ENCODE results near the gene RFX8.
A peak's percentile ranks its signal among the peaks of the same experiment; 100 is the strongest.

RFX8 gene

DNA sequence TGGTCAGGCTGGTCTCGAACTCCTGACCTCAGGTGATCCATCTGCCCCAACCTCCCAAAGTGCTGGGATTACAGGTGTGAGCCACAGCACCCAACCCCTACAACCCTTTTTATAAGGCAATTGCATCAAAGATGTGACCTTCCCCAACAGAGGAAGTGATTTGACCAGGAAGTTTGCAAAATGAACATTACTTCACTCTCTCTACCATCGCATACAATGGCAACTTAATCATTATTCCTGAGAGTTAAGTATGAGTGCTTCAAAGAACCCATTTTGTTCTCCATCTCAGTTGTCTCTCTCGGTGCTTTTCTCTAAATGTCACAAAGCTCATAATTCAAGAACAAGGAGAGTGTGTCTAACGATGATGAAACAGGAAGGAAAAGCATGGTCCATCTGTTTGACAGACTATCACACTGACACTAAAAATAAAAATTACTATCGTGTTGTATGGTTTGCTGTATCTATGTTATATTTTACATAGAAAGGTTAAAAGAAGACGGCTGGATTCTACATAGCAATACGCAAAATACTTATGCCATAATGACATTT is 69.5 kb downstream of the RFX8 start:
- no peak for DNase-seq

DNA sequence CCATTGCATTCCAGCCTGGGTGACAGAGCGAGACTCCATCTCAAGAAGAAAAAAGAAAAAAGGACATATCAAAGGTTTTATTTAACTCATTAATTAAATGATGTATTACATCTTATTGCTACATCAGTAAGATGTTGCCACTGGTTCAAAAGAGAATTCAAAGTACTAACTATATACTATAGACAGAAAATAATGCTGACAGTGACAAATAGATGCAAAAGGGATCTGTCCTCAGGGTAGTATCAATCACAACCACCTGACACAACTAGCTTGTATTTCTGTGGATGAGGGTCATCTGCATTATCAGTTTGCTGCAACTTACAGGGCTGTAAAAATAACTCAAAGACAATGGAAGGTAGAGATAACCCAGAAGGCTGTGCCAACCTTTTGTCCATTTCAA is 71.2 kb downstream of the RFX8 start:
- no peak for DNase-seq

DNA sequence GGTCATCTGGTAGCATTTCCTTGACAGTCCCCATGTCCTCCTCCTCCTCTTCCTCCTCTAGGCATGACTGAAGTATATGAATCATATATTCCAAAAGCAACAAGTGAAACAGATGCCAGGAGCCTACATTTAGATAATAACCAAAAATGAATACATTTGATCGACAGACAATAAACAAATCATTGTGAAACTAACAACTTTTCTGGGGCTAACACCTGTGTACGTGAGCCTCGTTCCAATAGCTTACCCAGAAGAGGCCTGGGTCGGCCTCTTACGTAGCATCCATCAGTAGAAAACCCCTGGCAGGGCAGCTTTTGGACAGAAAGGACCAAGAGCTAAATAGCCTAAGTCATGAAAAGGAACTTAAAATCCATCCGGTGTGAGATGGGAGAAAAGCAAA is 72.3 kb downstream of the RFX8 start:
- DNase-seq, result no peak

DNA sequence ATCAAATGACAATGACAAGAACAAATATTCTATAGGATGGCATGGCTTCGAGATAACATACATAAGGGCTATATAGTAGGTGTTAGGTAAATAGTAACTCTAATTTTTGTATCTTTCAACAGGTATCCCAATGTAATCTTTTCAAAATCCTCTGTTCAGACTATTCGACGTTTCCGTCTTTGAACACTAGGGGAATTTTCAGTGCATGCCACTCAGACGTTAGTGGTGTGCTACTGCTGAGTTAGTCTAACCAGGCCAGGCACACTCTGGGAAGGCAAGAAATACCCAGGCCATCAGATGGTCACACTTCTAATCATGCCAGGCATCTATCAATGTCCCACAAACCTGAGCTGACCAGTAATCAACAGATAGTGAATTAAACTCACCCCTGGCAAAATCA is 73.0 kb downstream of the RFX8 start:
- DNase-seq, result no peak

DNA sequence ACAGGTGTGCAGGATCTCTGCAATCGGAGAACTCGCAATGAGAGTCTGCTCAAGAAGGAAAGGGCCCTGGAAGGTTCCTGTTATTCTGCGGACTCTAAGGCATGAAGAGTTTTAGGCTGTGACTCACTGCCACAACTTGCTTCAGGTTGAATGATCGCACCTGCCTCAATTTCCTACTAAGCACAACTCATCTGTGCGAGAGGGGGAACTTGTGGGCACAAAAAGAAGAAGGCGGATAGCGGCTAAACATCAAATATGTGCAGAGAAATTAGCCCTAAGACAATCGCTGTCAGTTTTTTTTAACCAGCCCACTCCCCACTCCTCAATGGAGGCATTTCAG is 73.6 kb downstream of the RFX8 start:
- no peak for DNase-seq

DNA sequence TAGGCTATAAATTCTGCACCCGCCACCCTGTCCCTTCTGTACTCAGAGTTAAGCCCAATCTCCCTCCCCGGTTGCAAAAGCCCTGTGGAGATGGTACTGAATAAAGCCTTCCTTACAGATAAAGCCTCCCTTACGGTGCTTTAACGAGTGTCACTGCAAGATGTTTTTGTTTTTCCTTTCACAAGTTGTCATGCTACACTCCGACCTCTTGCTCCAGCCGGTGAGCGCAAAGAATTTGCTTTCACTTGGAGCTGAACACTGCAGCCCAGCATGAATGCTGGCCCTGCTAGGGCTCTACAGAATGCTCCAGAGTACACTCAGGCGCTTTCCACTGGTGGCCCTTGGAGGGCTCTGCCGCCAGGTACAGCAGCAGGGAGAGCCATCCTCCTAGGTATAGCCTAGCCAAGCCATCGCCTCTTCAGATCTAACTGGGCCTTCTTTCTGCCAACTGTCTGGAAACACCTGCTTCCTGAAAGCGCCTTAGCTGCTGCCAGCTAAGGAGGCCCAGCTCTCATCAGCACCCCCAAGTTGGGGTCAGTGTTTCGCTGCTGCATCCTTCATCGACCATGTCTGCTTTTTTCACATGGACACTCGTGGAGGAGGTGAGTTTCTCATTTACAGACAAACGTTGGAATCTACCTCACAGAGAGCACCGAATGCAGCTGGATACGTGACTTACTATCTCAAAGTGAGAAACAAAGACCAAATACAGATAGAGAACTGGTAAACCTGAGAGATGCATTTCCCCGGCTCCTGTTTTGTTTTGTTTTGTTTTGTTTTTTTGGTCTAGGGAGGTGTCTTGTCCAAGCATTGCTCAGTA is 74.2 kb downstream of the RFX8 start:
- DNase-seq, result no peak

DNA sequence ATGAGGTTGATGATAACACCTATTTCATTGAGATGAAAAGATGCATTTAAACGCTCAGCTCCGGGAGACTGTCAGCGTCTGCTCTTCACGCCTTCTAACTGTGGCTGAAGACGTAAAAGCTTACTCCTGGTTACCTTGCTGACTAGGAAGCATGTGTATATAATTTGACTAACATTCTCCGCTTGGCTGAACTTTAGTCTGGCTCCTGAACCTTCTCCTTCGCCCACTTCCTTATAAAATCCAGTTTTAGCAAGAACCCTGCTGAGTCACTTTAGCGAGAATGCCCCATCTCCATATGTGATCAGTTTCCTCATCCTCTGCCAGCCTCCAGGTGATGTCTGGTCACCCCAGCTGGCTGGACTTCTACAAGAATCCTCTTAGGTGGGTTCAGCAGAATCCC is 74.9 kb downstream of the RFX8 start:
- DNase-seq, result no peak

DNA sequence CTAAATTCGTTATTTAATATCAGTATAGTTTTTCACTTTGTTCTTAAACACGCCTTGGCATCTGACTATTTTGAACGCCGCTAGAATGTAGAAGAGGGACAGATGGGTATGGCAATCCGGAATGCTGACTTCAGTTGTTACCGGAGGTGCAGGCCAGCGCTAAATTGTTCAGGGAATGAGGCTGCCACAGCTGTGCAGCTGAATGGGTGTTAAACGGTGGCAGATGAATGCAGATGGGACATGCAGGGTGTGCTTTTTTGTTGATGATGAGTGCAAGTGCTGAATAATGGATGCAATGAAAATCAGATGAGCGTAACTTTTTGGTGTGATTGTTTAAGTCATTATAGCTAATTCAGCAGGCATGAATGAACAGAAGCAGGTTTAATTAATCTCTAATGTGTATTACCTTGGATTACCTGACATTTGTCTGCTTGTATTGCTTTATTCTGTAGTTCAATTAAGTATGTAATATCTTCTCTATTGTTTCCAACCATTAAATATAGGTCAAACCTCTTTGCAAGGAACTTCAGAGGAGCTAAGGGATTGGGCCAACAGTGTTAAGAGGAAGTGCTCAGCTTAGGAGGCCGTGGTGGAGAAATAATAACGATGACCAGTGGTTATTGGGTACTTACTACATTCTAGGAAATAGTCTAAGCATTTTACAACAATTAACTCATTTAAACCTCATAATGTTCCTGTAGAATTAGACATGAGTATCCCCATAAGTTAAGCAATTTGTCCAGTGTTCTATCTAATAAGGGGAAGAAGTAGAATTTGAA is 75.7 kb downstream of the RFX8 start:
- DNase-seq, result no peak

DNA sequence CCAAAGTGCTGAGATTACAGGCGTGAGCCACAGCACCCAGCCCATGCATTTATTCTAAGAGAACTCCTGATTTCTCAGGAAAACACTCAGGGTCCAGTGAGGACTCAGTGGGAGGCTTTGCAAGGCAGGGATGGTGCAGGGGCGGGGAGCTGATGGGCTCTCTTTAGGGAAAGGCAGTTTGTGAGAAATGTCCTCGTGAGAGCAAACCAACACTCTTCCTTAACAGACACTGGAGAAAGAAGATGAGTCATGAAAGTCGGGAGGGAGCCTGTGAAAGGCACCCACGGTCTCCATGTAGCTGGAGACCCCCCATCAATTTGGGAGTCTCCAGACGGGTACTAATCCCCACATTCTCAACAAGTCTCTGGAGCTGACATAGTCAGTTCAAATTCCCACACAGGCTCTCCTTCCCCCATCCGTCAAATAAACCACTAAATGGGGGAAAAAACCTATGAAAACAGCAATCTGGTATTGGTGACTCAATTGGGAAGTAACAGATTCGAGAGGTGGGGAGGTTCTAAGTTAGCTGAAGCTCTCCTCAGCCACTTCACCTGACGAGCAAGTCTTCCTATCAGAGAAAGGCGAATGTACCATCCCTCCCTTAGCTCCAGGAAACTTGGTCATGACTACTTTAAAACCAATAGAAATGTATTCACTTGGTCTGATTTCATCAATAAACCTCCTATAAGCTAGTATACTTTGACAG is 76.6 kb downstream of the RFX8 start:
- no peak for DNase-seq

DNA sequence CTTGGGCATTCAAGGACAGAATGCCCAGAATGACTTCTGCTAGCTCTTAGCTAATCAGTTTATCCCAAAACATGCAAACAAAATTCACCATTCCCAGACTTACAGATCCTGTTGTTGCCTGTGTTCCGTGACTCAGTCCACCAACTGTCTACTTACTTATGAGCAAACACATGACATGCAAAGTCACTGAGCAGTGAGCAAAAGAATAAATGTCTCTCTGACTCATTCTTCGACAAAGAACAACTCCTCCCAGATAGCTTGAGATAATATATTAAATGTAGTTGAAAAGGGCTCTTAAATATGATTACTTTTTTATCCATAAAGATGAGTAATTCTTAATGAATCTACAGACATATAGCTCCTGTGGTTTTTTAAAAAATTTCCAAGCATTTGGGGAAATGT is 78.6 kb downstream of the RFX8 start:
- DNase-seq, result no peak

DNA sequence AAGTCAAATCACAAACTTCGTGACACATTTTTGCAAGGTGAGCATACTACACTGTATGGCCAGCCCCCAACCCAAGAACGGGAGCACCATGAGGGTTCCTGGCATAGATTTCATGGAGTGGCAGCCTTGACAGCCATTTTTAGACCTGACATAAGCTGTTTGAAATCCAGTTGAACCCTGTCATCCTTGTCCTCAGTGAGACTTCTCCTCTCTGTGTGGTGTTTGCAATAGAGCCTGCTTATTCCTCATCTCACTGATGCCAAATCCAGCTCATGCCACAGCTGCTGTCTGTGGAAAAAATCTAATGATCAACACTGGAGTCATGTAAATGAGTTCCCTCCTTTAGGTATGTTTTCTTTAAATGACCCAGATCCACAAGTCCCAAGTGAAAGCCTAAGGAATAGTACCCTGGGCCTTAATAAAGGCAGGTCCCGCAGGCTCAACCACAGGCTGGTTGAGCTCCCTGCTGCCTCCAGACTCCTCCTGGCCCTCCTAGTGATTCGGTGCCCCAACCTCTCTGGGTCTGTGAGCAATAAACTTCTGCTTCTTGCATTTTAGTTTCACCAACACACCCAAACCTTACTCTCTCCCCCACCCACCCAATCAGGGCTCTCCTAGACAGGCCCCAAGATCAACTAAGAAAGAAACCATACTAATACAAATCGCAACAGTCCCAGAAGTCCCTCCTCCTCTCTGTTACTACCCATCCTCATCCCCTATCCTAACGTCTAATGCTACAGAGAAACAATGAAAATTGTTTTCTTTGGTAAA is 79.2 kb downstream of the RFX8 start:
- DNase-seq, result no peak

DNA sequence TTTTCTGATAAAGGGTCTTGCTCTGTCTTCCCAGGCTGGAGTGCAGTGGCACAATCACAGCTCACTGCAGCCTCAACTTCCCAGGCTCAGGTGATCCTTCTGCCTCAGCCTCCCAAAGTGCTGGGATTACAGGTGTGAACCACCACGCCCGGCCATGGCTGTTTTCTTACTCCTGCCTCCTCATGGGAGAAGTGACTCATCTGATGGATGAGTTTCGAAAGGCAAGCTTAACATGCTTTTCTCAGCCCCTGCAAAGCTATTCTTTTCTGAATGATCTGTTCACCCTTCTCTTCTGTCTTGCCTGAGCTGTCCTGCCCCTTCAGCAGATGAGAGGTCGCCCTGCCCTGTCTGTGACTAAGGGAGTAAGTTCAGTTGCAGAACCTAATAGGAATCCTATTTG is 86.7 kb downstream of the RFX8 start:
- DNase-seq, result no peak

DNA sequence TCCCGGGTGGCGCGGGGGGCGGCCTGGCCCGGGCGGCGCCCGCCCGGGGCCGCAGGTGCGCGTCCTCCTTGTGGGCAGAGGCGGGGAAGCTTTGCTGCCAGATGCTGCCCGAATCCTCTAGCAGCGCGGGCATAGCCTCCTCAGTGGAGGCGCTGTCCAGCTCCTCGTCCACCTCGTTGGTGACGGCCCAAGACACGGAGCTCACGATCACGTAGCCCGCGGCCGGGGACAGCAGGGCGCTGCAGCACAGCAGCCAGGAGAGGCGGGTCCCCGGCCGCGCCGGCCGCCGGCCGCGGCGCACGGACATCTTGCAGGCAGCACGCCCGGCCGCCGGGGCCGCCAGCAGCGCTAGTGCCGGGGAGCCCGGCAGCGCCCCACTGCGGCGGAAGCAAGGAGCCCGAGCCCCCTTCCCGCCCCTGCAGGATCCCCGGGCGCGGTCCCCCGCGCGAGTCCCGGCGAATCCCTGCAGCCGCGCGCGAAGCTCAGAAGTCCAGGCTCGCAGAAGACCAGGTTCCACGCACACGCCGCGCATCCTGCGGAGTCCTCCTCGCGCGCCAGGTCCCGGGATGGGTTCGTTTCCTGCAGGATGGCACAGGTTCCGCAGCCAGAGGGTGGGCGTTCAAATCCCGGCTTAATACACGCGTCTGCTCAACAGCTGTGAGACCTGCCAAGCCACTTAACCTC is 87.6 kb downstream of the RFX8 start, which contains the start of gene CREG2:
TSS of gene CREG2 (minus strand) at position 353 of the 684 bp plus-strand sequence. CDS start at position 307, 46 bp downstream.
- peak; percentile 24 for DNase-seq

DNA sequence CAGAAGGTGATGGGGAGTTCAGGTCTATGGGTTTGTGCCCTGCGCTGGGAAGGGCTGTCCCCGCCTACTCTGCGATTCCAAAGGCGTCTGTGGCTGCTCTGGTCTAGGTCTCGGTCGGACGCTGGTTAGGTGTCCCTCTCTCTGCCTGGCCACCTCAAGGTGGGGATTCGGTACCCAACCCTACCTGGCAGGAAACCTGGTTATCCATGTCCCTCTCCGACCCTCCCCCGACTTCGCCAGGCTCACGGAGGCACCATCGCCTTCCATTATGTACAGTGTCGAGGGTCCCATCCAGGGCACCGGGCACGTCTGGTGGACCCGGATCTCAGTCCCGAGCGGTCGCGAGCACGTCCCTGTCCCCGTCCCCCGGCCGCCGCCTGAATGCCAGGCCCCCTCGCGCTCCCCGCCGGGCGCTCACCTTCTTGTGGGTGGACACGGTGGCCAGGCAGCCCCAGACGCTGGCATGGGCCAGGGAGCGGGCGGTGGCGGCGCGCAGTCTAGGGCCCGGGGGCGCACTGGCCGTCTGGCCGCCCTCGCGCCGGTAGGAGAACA is 88.2 kb downstream of the RFX8 start:
- no peak for DNase-seq

DNA sequence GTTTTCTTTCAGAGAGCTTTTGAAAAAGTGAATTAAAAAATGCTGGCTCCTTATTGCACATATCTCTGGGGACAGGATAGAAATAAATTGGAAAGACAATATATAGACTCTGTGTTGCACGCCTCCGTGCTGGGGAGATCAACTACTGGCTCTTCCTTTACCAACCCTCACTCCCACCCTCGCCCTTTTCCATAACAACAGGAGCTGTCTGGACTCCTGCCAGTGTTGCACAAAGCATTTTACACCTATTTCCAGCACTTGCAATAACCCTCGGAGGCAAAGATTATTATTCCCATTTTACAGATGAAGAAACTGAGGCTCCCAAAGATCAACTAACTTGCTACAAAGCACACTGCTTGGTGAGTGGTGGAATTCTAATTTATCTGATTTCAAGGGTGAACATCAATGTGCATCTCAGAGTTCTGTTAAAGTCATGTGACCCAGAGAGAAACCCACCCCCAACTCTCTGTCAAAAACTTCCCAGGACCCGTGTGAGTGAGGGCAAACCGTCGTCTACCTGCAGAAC is 91.8 kb downstream of the RFX8 start:
- DNase-seq, result no peak

DNA sequence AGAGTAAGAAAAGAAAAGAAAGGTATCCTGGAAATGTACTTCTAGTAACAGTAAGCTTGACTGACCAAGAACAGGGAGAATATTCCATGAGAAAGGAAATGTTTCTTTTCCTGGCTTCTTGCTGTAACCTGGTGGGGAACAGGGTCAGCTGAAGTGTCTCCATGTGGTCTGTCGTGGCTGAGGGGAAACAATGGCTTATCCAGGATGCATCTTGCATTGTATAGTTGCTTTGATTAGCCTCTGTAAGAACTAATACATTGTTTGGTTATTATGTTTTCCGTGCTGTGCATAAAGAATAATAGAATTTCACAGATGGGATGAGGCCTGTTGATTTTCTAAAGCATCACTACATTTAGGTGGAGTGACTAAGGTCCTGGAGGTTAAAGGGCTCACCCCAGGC is 92.5 kb downstream of the RFX8 start:
- DNase-seq, result no peak

DNA sequence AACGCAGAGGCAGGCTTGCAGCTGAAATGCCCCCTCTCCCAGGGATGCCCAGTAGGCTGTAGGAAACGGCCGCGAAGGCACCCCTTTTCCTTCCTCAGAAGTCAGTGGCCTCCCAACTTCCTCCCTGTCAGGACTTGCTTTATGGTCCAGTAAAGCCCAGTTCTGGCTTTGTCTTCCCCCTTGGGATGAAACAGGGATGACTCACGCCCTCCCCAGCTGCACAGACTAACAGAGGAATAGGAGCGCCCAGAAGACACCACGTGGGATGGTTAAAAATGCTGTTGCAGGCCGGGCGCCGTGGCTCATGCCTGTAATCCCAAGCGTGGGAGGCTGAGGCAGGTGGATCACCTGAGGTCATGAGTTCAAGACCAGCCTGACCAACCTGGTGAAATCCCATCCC is 94.5 kb downstream of the RFX8 start:
- DNase-seq, result no peak

DNA sequence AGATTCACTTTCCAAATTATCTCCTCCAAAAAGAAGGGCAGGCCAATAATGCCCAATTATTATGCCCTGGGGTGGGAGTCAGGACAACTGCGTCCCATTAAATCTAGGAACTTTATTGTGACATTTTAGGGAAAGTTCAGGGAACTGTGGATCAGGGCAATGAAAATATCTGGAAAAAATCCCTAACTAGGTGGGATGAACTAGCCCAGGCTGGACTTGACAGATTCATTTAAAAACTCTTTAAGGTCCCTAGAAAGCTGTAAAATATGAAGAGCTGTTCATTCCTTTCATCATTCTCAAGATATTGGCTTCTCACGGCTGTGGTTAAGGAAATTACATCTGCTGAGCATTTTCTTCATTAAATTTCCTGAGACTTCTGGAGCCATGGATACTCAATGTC is 95.8 kb downstream of the RFX8 start:
- DNase-seq, result no peak

DNA sequence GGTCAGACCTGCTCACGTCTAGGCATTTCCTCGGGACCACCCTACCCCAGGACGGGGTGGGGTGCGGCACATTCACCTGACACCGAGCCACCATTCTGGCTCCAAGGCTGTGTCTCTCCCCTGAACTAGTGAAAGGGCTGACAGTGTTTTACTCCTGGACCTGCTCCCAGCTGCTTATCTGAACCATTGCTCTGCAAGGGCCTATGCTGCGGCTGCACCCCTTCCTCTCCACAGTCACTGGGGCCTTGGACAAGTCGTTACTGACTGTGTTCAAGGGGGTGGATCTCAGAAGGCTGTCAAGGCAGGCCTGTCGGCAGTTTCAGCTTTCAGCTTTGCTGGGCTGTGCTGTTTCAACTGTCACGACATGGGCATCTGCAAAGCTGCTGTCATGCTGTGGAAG is 99.3 kb downstream of the RFX8 start:
- DNase-seq, result no peak

DNA sequence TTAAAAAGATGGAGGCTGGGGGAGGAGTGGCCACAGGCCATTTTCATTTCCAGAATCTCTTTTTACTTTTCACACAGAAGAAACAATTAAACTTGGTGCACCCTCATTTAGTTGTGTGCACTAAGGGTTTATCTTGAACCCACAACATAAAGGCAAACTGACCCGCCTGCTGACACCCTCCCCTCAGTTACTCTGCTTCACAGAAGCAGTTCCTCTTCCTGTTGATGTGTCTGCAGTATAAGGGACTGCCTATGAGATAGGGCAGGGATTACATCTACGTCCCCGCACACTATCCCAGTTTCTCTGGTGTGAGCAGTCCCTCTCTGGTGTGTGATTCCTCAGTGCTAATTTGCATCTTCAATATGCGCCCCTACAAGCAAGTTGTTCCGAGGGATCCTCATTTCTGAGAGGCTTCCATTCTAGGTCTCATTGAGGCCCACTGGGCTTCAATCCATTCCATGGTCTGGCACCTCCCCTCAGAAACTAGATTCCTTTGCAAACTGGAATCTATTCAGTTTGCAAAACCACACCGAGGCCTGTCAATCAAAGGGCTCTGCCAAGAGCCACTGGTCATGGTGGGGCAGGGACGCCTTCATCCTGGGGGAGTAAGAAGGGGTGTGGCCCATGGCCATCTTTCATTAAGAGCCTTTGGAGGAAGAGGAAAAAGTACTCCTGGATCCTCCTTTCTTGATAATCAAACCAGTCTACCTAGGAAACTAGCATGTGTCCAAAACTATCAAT is 99.9 kb downstream of the RFX8 start:
- DNase-seq, result no peak

DNA sequence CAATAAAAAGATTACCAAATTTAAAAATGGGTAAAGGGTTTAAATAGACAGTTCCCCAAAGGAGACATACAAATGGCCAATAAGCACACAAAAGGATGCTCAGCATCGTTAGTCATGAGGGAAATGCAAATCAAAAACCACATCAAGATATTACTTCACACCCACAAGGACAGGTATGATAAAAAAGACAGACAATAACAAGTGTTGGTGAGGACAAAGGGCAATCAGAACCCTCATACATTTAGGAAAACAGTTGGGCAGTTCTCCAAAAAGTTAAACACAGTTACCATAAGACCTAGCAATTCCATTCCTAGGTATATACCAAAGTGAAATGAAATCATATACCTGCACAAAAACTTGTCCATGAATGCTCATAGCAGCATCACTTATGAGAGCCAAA is 102.1 kb downstream of the RFX8 start:
- DNase-seq, result no peak

Measured in NCI-H2227 treated with DMSO at 0.1 percent for 48 hours (cell line).